COLO829 (cell line): ENCODE data around the gene GALNT18.

ENCODE experiments used
- DNase-seq: peaks from one replicate; pipeline ENCODE4 v3.0.0; 2012; ENCODE audit warnings: low spot score

GALNT18 gene

GRCh38 chr11:11265994-11266606, 355.7 kb downstream of the GALNT18 start:
- peak; percentile 51 for DNase-seq

GRCh38 chr11:11265320-11265719, 356.5 kb downstream of the GALNT18 start:
- no peak for DNase-seq

- peak; percentile 56 for DNase-seq
These were observed 358.4 kb downstream of the GALNT18 start for GRCh38 chr11:11263238-11264005.

GRCh38 chr11:11262171-11262920, 359.5 kb downstream of the GALNT18 start:
- no peak for DNase-seq

GRCh38 chr11:11261629-11262028, 360.2 kb downstream of the GALNT18 start:
- no peak for DNase-seq

- DNase-seq: no peak
These were observed 360.9 kb downstream of the GALNT18 start for GRCh38 chr11:11260903-11261302.

GRCh38 chr11:11253995-11254394, 367.8 kb downstream of the GALNT18 start:
- no peak for DNase-seq

- DNase-seq: no peak
These were observed 368.3 kb downstream of the GALNT18 start for GRCh38 chr11:11253497-11253896.

- DNase-seq: no peak
These were observed 369.4 kb downstream of the GALNT18 start for GRCh38 chr11:11252403-11252802.

GRCh38 chr11:11251394-11251970, 370.3 kb downstream of the GALNT18 start:
- no peak for DNase-seq

- DNase-seq: no peak
These were observed 371.3 kb downstream of the GALNT18 start for GRCh38 chr11:11250470-11250869.

- no peak for DNase-seq
These were observed 374.2 kb downstream of the GALNT18 start for GRCh38 chr11:11247576-11247975.

- no peak for DNase-seq
These were observed 374.7 kb downstream of the GALNT18 start for GRCh38 chr11:11247086-11247485.

- no peak for DNase-seq
These were observed 375.6 kb downstream of the GALNT18 start for GRCh38 chr11:11246166-11246565.

GRCh38 chr11:11245453-11245852, 376.4 kb downstream of the GALNT18 start:
- no peak for DNase-seq

- DNase-seq: peak; percentile 58
These were observed 377.2 kb downstream of the GALNT18 start for GRCh38 chr11:11244470-11245080.

- DNase-seq: peak; percentile 58
These were observed 378.0 kb downstream of the GALNT18 start for GRCh38 chr11:11243590-11244469.

- no peak for DNase-seq
These were observed 378.6 kb downstream of the GALNT18 start for GRCh38 chr11:11243209-11243589.

- DNase-seq: no peak
These were observed 380.5 kb downstream of the GALNT18 start for GRCh38 chr11:11241284-11241683.

GRCh38 chr11:11239959-11240358, 381.8 kb downstream of the GALNT18 start:
- no peak for DNase-seq
